ENCODE measurements around the gene CMAS.

DNA sequence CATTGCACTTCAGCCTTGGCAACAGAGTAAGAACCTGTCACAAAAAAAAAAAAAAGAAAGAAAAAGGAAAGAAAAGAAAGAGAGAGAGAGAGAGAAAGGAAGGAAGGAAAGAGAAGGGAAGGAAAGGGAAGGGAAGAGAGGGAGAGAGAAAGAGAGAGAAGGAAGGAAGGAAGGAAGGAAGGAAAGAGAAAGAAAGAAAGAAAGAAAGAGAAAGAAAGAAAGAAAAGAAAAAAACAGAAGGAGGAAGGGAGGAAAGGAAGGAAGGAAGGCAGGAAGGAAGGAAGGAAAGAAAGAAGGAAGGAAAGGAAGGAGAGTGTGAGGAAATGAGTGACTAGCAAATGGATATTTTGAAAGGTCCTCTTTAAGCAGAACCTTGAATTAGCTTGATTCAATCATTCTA lies 13.3 kb upstream of the CMAS start:
- TF ChIP-seq, protein P1, sequence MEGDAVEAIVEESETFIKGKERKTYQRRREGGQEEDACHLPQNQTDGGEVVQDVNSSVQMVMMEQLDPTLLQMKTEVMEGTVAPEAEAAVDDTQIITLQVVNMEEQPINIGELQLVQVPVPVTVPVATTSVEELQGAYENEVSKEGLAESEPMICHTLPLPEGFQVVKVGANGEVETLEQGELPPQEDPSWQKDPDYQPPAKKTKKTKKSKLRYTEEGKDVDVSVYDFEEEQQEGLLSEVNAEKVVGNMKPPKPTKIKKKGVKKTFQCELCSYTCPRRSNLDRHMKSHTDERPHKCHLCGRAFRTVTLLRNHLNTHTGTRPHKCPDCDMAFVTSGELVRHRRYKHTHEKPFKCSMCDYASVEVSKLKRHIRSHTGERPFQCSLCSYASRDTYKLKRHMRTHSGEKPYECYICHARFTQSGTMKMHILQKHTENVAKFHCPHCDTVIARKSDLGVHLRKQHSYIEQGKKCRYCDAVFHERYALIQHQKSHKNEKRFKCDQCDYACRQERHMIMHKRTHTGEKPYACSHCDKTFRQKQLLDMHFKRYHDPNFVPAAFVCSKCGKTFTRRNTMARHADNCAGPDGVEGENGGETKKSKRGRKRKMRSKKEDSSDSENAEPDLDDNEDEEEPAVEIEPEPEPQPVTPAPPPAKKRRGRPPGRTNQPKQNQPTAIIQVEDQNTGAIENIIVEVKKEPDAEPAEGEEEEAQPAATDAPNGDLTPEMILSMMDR (IDR thresholded peaks at IDR 0.05; ENCODE audit: insufficient read depth, low read depth, low read length): no peak
- no peak for TF ChIP-seq EZH2 (IDR thresholded peaks at IDR 0.05; ENCODE audit: insufficient read depth, low read length)

Data from astrocyte (in vitro differentiated cells and primary cell).